H1 (cell line): ENCODE measurements around the gene TRIM40. TPM values are rescaled to one million over a fixed set of nuclear protein-coding genes. Genes with fewer than 3 reads are reported as not detected.

Source experiments
- CTCF ChIA-PET: fragments of 300-600 bp; sonication (Branson Sonifier 250); formaldehyde crosslinking; loops from one replicate; lab custom pipeline; 2021; ENCODE audit not compliant: partially characterized antibody; lab: Charles Lee
- POLR2A ChIA-PET: fragments of 300-600 bp; sonication (Branson Sonifier 250); formaldehyde crosslinking; loops from one replicate; lab custom pipeline; 2021; ENCODE audit warnings: inconsistent platforms; ENCODE audit not compliant: partially characterized antibody; lab: Charles Lee
- DNase-seq, 2 experiments: peaks; one replicate each; pipeline versions ENCODE4 v3.0.0 to v3.0.0-alpha.2; 2010 to 2022; ENCODE audit warnings: low spot score in 2 of 2, low read depth in 1 of 2, mixed read lengths in 1 of 2
- FAIRE-seq: peaks from 2 replicates; lab custom pipeline; 2011; peaks lifted over from hg19 to GRCh38; lab: Jason Lieb, UNC
- H2AFZ ChIP-seq: 2 replicates; pipeline ENCODE4 v1.8.1; 2012; ENCODE audit warnings: low read length, inconsistent platforms
- H2AK5ac ChIP-seq: 2 replicates; pipeline ENCODE4 v1.6.1; 2013; ENCODE audit warnings: low read depth, low read length
- H2BK120ac ChIP-seq: replicated peaks from 2 replicates; pipeline ENCODE3; 2013; ENCODE audit warnings: low read depth, low read length, inconsistent platforms
- H2BK12ac ChIP-seq: 2 replicates; pipeline ENCODE4 v1.6.1; 2013; ENCODE audit warnings: low read depth, low read length
- H2BK15ac ChIP-seq: 2 replicates; pipeline ENCODE4 v1.6.1; 2013; ENCODE audit warnings: low read length
- H2BK20ac ChIP-seq: 2 replicates; pipeline ENCODE4 v1.6.1; 2013; ENCODE audit warnings: low read length
- H2BK5ac ChIP-seq: 2 replicates; pipeline ENCODE4 v1.6.1; 2013; ENCODE audit warnings: low read depth, low read length
- H3K14ac ChIP-seq: 2 replicates; pipeline ENCODE4 v1.6.1; 2013; ENCODE audit warnings: inconsistent platforms; ENCODE audit not compliant: insufficient read length
- H3K18ac ChIP-seq: 2 replicates; pipeline ENCODE4 v1.6.1; 2013; ENCODE audit warnings: low read length; ENCODE audit errors: extremely low read depth
- H3K23ac ChIP-seq: 2 replicates; pipeline ENCODE4 v1.6.1; 2013; ENCODE audit warnings: inconsistent platforms; ENCODE audit not compliant: insufficient read length
- H3K23me2 ChIP-seq: 2 replicates; pipeline ENCODE4 v1.6.1; 2013; ENCODE audit warnings: low read depth, low read length
- H3K27ac ChIP-seq: 2 replicates; pipeline ENCODE4 v1.6.1; 2011; ENCODE audit warnings: low read depth, low read length, inconsistent platforms
- H3K27me3 ChIP-seq, 4 experiments: replicated peaks in 1 of 4; 1 replicate in 1 of 4; 2 replicates in 3 of 4; pipeline versions ENCODE4 v1.6.1 to v1.8.1; 2011 to 2013; ENCODE audit warnings: low read length in 3 of 4, mild to moderate bottlenecking in 3 of 4, inconsistent platforms in 2 of 4, mixed read lengths in 2 of 4, moderate library complexity in 1 of 4; ENCODE audit not compliant: control insufficient read depth in 3 of 4, insufficient read depth in 3 of 4; ENCODE audit errors: extremely low read depth in 1 of 4
- H3K36me3 ChIP-seq, 4 experiments: 2 replicates each; pipeline versions ENCODE4 v1.6.1 to v1.8.1; 2011 to 2013; ENCODE audit warnings: mild to moderate bottlenecking in 4 of 4, low read length in 3 of 4, moderate library complexity in 2 of 4, control low read depth in 1 of 4, inconsistent platforms in 1 of 4; ENCODE audit not compliant: insufficient read depth in 4 of 4, control insufficient read depth in 2 of 4
- H3K4ac ChIP-seq: replicated peaks from 2 replicates; pipeline ENCODE3; 2013; ENCODE audit warnings: low read length, low read depth, mixed read lengths, inconsistent platforms; ENCODE audit not compliant: insufficient read length
- H3K4me1 ChIP-seq, 4 experiments: replicated peaks in 1 of 4; 1 replicate in 1 of 4; 2 replicates in 3 of 4; pipeline versions ENCODE4 v1.6.1 to v1.8.1; 2011 to 2013; ENCODE audit warnings: low read length in 3 of 4, inconsistent platforms in 2 of 4, mixed read lengths in 1 of 4; ENCODE audit not compliant: insufficient read depth in 4 of 4, control insufficient read depth in 3 of 4
- H3K4me2 ChIP-seq, 2 experiments: 2 replicates each; pipeline versions ENCODE4 v1.6.1 to v1.8.1; 2011 to 2013; ENCODE audit warnings: low read depth in 2 of 2, low read length in 2 of 2, control low read depth in 1 of 2, inconsistent platforms in 1 of 2, mild to moderate bottlenecking in 1 of 2; ENCODE audit not compliant: insufficient read depth in 1 of 2
- H3K4me3 ChIP-seq, 4 experiments: fragments of 200-600, 300-600 bp in 1 of 4; sonication (generic), shearing (Covaris generic), sonication (Bioruptor Twin) in 1 of 4; 2 replicates each; pipeline versions ENCODE4 v1.5.1 to v1.8.1; 2011 to 2016; ENCODE audit warnings: low read length in 4 of 4, low read depth in 3 of 4, control low read depth in 2 of 4, inconsistent platforms in 2 of 4, mild to moderate bottlenecking in 2 of 4, mixed read lengths in 1 of 4, moderate library complexity in 1 of 4; ENCODE audit not compliant: insufficient read depth in 2 of 4; ENCODE audit errors: extremely low read depth in 1 of 4
- H3K56ac ChIP-seq: replicated peaks from 2 replicates; pipeline ENCODE3; 2013; ENCODE audit warnings: low read depth, mild to moderate bottlenecking, mixed read lengths, low read length, inconsistent platforms; ENCODE audit not compliant: insufficient read length
- H3K79me1 ChIP-seq: 2 replicates; pipeline ENCODE4 v1.6.1; 2013; ENCODE audit warnings: low read depth, low read length, control low read depth
- H3K79me2 ChIP-seq, 2 experiments: 2 replicates each; pipeline versions ENCODE4 v1.6.1 to v1.8.1; 2012 to 2013; ENCODE audit warnings: low read length in 2 of 2, mild to moderate bottlenecking in 2 of 2, inconsistent platforms in 1 of 2; ENCODE audit not compliant: insufficient read depth in 2 of 2, control insufficient read depth in 1 of 2
- H3K9ac ChIP-seq, 4 experiments: replicated peaks in 1 of 4; 1 replicate in 1 of 4; 2 replicates in 3 of 4; pipeline versions ENCODE4 v1.6.1 to v1.8.1; 2011 to 2013; ENCODE audit warnings: low read depth in 3 of 4, low read length in 3 of 4, control low read depth in 2 of 4, mild to moderate bottlenecking in 2 of 4, moderate library complexity in 2 of 4, inconsistent platforms in 1 of 4; ENCODE audit errors: extremely low read depth in 1 of 4
- H3K9me3 ChIP-seq, 2 experiments: 2 replicates each; pipeline versions ENCODE4 v1.6.1 to v1.8.1; 2012 to 2013; ENCODE audit warnings: mild to moderate bottlenecking in 2 of 2, moderate library complexity in 2 of 2, control low read depth in 1 of 2, inconsistent platforms in 1 of 2, low read depth in 1 of 2, low read length in 1 of 2, mixed read lengths in 1 of 2; ENCODE audit not compliant: insufficient read depth in 2 of 2
- H4K20me1 ChIP-seq, 2 experiments: replicated peaks in 1 of 2; 2 replicates each; pipeline versions ENCODE3 to v1.8.1; 2011 to 2013; ENCODE audit warnings: inconsistent platforms in 2 of 2, low read length in 2 of 2, mild to moderate bottlenecking in 1 of 2; ENCODE audit not compliant: insufficient read depth in 2 of 2, control insufficient read depth in 1 of 2
- H4K5ac ChIP-seq: 2 replicates; pipeline ENCODE4 v1.6.1; 2013; ENCODE audit warnings: low read length, low read depth, mixed read lengths, inconsistent platforms; ENCODE audit not compliant: insufficient read length
- H4K8ac ChIP-seq: 2 replicates; pipeline ENCODE4 v1.8.0; 2013; ENCODE audit warnings: mild to moderate bottlenecking, moderate library complexity, low read length, inconsistent platforms; ENCODE audit not compliant: insufficient read depth; ENCODE audit errors: extremely low read depth
- H4K91ac ChIP-seq: replicated peaks from 2 replicates; pipeline ENCODE3; 2013; ENCODE audit warnings: low read length, mixed read lengths, inconsistent platforms; ENCODE audit not compliant: insufficient read length
- ATF3 ChIP-seq: IDR thresholded peaks from 2 replicates; pipeline ENCODE4 v1.6.1; 2011; ENCODE audit warnings: low read depth, mild to moderate bottlenecking, low read length; ENCODE audit not compliant: insufficient read depth
- BCL11A ChIP-seq, 2 experiments: IDR thresholded peaks; one replicate each; pipeline ENCODE4 v1.6.1; 2011; ENCODE audit warnings: low read depth in 2 of 2, low read length in 2 of 2, mild to moderate bottlenecking in 2 of 2
- FOSL1 ChIP-seq: IDR thresholded peaks from 2 replicates; pipeline ENCODE4 v1.6.1; 2011; ENCODE audit warnings: mild to moderate bottlenecking, low read depth, low read length, moderate library complexity; ENCODE audit not compliant: insufficient read depth
- WGBS, 2 experiments: shearing (Covaris generic) in 1 of 2; methylation state at CpG; one replicate each; pipeline versions ENCODE4 v1.1.6 to v1.1.7; 2013 to 2015; ENCODE audit warnings: low lambda C conversion rate in 2 of 2, mixed read lengths in 2 of 2, inconsistent platforms in 1 of 2, low coverage in 1 of 2, missing lambda C conversion rate in 1 of 2; ENCODE audit not compliant: insufficient replicate concordance in 2 of 2, insufficient coverage in 1 of 2, insufficient read length in 1 of 2; ENCODE audit errors: extremely low coverage in 1 of 2, missing lambda C conversion rate in 1 of 2; 5-methylcytosine and 5-hydroxymethylcytosine counted together
- polyA plus RNA-seq, 7 experiments: library from polyadenylated mRNA; depleted of rRNA in 3 of 7; stranded (reverse) in 5 of 7; unstranded in 2 of 7; fragments of >200 nt in 5 of 7; fragments of 200-250 nt in 2 of 7; gene quantifications; 1 replicate in 5 of 7; 2 replicates in 1 of 7; 4 replicates in 1 of 7; pipeline versions ENCODE4 v1.2.1 to v1.2.3, GENCODE V29; 2011 to 2013; ENCODE audit warnings: missing spikeins in 2 of 7, mixed read lengths in 2 of 7
- total RNA-seq: library from RNA; stranded (reverse); fragmentation: NEBNext Ultra II Directional; extraction: Animal tissue kit (Norgen Biotek cat#: 25700); gene quantifications from 2 replicates; pipeline ENCODE4 v1.2.1, GENCODE V29; 2021

The TRIM40 gene
- total and polyA plus RNA-seq, 2 of the 8 experiments (the other 6 are each of a cell fraction or from before 2014, with no cell fraction given): not detected

GRCh38 chr6:30162265-30163089 is 26.5 kb downstream of the TRIM40 start:
- H2BK12ac ChIP-seq: no peak overlapping the region
- H3K27me3 ChIP-seq: peaks cover 0 to 4% (median 1%) of the 10 kb centered on the region in 4 experiments; a peak in 3 of 7 replicates
- no peak overlapping the region for H4K8ac ChIP-seq
- no peak overlapping the region for H2BK15ac ChIP-seq
- no peaks in the 10 kb centered on the region for H3K9me3 ChIP-seq
- DNase-seq (no peak), FAIRE-seq (no peak)
- no peaks in the 10 kb centered on the region for H3K79me2 ChIP-seq
- 90% methylated on average over 11 of the region's 12 CpGs; no CpG with 5 or more reads in 1 of the 2 experiments for WGBS, 2 experiments
- H3K4me2 ChIP-seq: no peak overlapping the region
- H3K18ac ChIP-seq: no peak overlapping the region
- no peak overlapping the region for H2AK5ac ChIP-seq
- H3K56ac ChIP-seq: no peak overlapping the region
- no peak overlapping the region for H3K9ac ChIP-seq
- H4K5ac ChIP-seq: no peak overlapping the region
- no peaks in the 10 kb centered on the region for H4K20me1 ChIP-seq
- no peak overlapping the region for H3K14ac ChIP-seq
- H3K4me1 ChIP-seq: peaks cover 0 to 4% (median 2%) of the 10 kb centered on the region in 4 experiments; a peak in 1 of 7 replicates
- H3K4ac ChIP-seq: no peak overlapping the region
- H3K23ac ChIP-seq: no peak overlapping the region
- H3K23me2 ChIP-seq: no peaks in the 10 kb centered on the region
- no peak overlapping the region for H2BK20ac ChIP-seq
- no peak overlapping the region for H4K91ac ChIP-seq
- H3K27ac ChIP-seq: no peak overlapping the region
- H2BK5ac ChIP-seq: no peak overlapping the region
- POLR2A ChIA-PET: no interaction called here
- H2BK120ac ChIP-seq: no peak overlapping the region
- H3K36me3 ChIP-seq: no peaks in the 10 kb centered on the region
- peak overlapping the region; percentile 90; the same call in 1 of the 2 replicates for H2AFZ ChIP-seq
- H3K79me1 ChIP-seq: no peaks in the 10 kb centered on the region
- H3K4me3 ChIP-seq: no peak overlapping the region
- CTCF ChIA-PET: interaction anchor here (0.6 kb wide), 1 partner anchor 60 kb away, joined by 3 read pairs; no protein-coding TSS in a partner anchor
- no peak for TF ChIP-seq FOSL1
- TF ChIP-seq BCL11A (IDR thresholded peaks at IDR 0.05; ENCODE audit: low read depth in 2 of 2, low read length in 2 of 2): no peak
- TF ChIP-seq ATF3: no peak
